HepG2 (cell line): ENCODE data around the gene TNFSF13. TPM values are rescaled to one million over a fixed set of nuclear protein-coding genes. Genes with fewer than 3 reads are reported as not detected.

ENCODE experiments used
- DR1 ChIP-seq: sonication (generic); formaldehyde crosslinking; IDR thresholded peaks from 2 replicates; pipeline ENCODE4 v1.8.0; 2021; ENCODE audit warnings: mild to moderate bottlenecking, missing genetic modification reagents, inconsistent platforms
- FOXK1 ChIP-seq: sonication (generic); formaldehyde crosslinking; IDR thresholded peaks from 2 replicates; pipeline ENCODE4 v1.4.0; 2020; ENCODE audit warnings: low read depth, missing genetic modification reagents, borderline replicate concordance
- GMEB2 ChIP-seq: IDR thresholded peaks from 2 replicates; pipeline ENCODE4 v1.6.1; 2016; ENCODE audit warnings: missing biosample characterization, missing genetic modification reagents, low read depth
- HNF1B ChIP-seq: sonication (generic); formaldehyde crosslinking; IDR thresholded peaks from 2 replicates; pipeline ENCODE4 v1.5.1; 2020; ENCODE audit warnings: mild to moderate bottlenecking, moderate library complexity, missing genetic modification reagents
- JARID2 ChIP-seq: sonication (generic); formaldehyde crosslinking; IDR thresholded peaks from 2 replicates; pipeline ENCODE4 v1.8.1; 2023; ENCODE audit warnings: missing genetic modification reagents, inconsistent platforms; ENCODE audit not compliant: insufficient replicate concordance
- KAT7 ChIP-seq: IDR thresholded peaks from 2 replicates; pipeline ENCODE4 v1.6.1; 2018; ENCODE audit warnings: borderline replicate concordance, missing compliant biosample characterization
- NFAT5 ChIP-seq: sonication (generic); formaldehyde crosslinking; IDR thresholded peaks from 2 replicates; pipeline ENCODE4 v1.4.0; 2020; ENCODE audit warnings: missing genetic modification reagents
- NFE2L1 ChIP-seq: sonication (generic); formaldehyde crosslinking; IDR thresholded peaks from 2 replicates; pipeline ENCODE4 v1.4.0; 2020; ENCODE audit warnings: missing genetic modification reagents, mild to moderate bottlenecking, borderline replicate concordance
- ONECUT2 ChIP-seq: sonication (generic); formaldehyde crosslinking; IDR thresholded peaks from 2 replicates; pipeline ENCODE4 v1.4.0; 2020; ENCODE audit warnings: missing genetic modification reagents
- TAF1 ChIP-seq: sonication (generic); formaldehyde crosslinking; IDR thresholded peaks from 2 replicates; pipeline ENCODE4 v1.4.0; 2020; ENCODE audit warnings: missing genetic modification reagents
- ZBED4 ChIP-seq: sonication (generic); formaldehyde crosslinking; IDR thresholded peaks from 2 replicates; pipeline ENCODE4 v1.4.0; 2020; ENCODE audit warnings: missing genetic modification reagents, borderline replicate concordance
- ZFP91 ChIP-seq: sonication (generic); formaldehyde crosslinking; IDR thresholded peaks from 2 replicates; pipeline ENCODE4 v1.9.0; 2022; ENCODE audit warnings: missing genetic modification reagents, mild to moderate bottlenecking, borderline replicate concordance
- ZNF567 ChIP-seq: sonication (generic); formaldehyde crosslinking; IDR thresholded peaks from 2 replicates; pipeline ENCODE4 v1.8.1; 2023; ENCODE audit warnings: mild to moderate bottlenecking, missing genetic modification reagents, borderline replicate concordance
- polyA plus RNA-seq, 8 experiments: library from polyadenylated mRNA; depleted of rRNA in 3 of 8; stranded (reverse) in 7 of 8; unstranded in 1 of 8; fragments of >200 nt; fragmentation: Illumina TruSeq in 4 of 8; extraction: Trizol in 4 of 8; gene quantifications; 2 replicates each; pipeline versions ENCODE4 v1.2.1 to v1.2.3, GENCODE V29; 2011 to 2016; ENCODE audit warnings: low read depth in 4 of 8, missing spikeins in 1 of 8, mixed read lengths in 1 of 8; ENCODE audit not compliant: insufficient read depth in 1 of 8
- total RNA-seq, 5 experiments: library from RNA; depleted of rRNA; stranded (reverse); fragments of >200 nt; fragmentation: Illumina TruSeq; extraction: Trizol; gene quantifications; 2 replicates each; pipeline ENCODE4 v1.2.3, GENCODE V29; 2016; ENCODE audit warnings: low read depth in 1 of 5

Gene TNFSF13
- total and polyA plus RNA-seq, 2 of the 13 experiments (the other 11 are each of a cell fraction or from before 2014, with no cell fraction given): 2.5 to 3.3 TPM

- TF ChIP-seq ZNF567 (CRISPR knock-in tag) (no peak), GMEB2 (CRISPR knock-in tag) (no peak), HNF1B (CRISPR knock-in tag) (0 out of 2 replicates have a peak, but pooled peaks have one; percentile 18), DR1 (CRISPR knock-in tag) (no peak), NFAT5 (CRISPR knock-in tag) (no peak), KAT7 (no peak), FOXK1 (CRISPR knock-in tag) (no peak), ONECUT2 (CRISPR knock-in tag) (no peak), JARID2 (CRISPR knock-in tag) (no peak), TAF1 (CRISPR knock-in tag) (no peak), ZBED4 (no peak), ZFP91 (CRISPR knock-in tag) (peak; percentile 42; the same call in 1 of the 2 replicates), NFE2L1 (CRISPR knock-in tag) (no peak)
These were observed 1.9 kb downstream of the TNFSF13 start (continued) for GRCh38 chr17:7560172-7561027.
